NCI-H1048 (cell line): ENCODE data around the gene TEX53.

Experiments used
- DNase-seq: peaks from one replicate; lab custom pipeline; 2025; lab: John Stamatoyannopoulos, UW

Gene TEX53

DNA sequence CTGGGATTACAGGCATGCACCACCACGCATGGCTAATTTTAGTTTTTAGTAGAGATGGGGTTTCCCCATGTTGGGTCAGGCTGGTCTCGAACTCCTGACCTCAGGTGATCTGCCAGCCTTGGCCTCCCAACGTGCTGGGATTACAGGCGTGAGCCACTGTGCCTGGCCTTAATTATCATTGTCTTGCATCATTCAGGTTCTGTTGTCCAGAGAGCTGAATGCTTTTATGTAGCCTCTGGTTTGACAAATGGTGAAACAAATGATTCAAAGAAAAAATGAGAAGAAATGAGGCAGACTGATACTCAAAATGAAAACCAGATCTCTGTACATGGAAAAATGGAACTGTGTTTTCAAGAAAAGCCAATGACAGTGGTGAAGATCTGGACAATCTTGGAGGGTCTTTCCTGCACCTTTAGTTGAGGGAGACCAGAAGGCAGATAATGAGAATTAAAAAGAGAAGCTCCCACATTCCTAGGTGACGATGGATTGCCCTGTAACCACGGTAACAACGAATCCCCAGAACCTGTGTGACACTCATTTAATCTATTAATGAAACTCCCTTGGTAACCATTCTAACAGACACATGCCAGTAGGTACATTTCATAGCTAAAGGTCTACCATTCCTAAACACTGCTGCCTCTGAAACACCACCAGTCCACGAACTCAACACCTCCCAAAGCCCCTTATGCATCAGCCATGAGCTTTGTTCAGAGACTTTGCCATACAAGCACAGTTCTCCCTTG is 22.8 kb upstream of the TEX53 start:
- DNase-seq: no peak

GRCh38 chr9:114678795-114679194 is 21.2 kb upstream of the TEX53 start:
- DNase-seq: no peak

GRCh38 chr9:114678130-114678529 is 20.5 kb upstream of the TEX53 start:
- no peak for DNase-seq

- peak; percentile 4 for DNase-seq
These were observed 19.8 kb upstream of the TEX53 start for GRCh38 chr9:114677418-114677817.

DNA sequence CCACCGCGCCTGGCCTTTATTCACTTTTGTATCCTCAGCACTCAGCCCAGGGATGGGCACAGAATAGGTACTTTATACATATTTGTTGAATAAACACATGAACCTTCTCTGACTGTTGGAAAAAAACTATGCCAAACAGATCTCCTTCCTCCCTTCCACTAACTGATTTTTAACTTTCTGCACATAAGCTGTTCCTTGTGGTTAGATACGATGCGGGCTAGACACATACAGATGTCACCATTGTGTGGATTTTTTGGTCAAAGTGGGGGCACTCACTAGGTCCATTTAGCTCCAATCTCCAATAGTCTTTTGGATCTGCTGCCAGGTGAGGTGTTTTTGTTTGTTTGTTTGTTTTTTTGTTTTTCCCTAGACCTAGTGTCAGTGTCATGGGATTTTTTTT is 19.3 kb upstream of the TEX53 start:
- DNase-seq: no peak

DNA sequence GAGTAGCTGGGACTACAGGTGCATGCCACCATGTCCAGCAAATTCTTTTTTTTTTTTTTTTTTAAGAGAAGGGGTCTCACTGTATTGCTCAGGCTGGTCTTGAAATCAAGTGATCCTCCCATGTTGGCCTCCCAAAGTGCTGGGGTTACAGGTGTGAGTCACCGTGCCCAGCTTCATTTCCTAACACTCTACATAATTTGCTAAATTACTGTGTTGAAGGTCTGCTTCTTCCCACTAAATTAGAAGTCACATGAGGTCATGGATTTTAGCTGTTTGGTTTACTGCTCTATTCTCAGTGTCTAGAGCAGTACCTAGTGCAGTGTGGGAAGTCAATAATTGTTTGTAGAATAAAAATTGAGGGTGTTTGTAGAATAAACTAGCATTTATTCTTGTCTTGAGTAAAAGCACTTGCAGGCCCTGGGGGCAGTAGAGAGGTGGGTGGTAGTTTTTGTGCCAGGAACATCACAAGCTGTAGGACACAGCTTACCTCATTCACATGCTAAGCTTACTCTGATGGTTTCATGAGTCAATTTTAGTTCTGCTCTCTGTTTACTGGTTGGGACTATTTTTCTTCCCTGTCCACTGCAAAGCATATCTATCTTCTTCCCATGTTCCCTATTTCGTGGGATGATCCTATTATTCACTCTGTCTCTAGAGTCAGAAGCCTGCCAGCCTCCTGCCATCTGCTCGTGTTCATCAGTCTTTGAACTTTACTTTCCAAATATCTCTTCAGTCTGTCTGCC is 17.4 kb upstream of the TEX53 start:
- DNase-seq: no peak

- DNase-seq: no peak
These were observed 16.6 kb upstream of the TEX53 start for GRCh38 chr9:114674076-114674797.

GRCh38 chr9:114671605-114672004 is 14.0 kb upstream of the TEX53 start:
- no peak for DNase-seq

DNA sequence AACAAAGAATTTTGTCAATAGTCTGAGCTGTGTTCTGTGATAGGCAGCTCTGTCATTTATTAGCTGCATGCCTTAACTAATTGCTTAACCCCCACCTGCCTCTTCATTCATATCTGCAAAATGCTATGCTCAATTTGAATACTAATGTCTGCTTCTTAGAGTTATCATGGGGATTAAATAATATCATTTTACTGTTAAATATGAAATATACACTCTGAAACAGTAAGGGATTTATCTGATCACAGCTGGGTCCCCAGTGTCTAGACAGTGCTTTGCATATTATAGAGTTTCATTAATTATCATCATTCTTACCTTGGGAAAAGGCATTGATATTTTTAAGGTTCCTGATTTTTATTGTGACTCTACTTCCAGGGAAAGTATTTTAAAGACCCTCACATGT is 12.4 kb upstream of the TEX53 start:
- peak; percentile 0 for DNase-seq

DNA sequence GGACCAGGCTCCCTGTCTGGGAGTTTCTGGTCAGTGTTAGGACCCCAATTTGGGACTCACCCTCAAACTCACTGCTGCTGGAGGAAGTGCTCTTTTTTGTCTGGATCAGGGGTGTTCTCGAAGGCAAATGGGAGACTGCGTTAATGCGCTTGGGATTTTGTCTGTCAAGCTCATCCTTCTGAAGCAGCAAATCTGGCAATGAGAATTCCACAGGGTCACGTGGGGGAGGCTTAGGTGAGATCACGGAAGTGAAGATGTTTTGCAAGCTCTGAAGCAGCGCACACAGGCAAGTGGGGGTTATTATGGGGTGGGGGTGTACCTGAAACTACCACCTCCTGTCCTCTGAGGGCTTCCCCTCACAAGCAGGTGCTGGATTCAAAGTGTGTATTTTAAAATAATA is 10.5 kb upstream of the TEX53 start:
- DNase-seq: no peak

DNA sequence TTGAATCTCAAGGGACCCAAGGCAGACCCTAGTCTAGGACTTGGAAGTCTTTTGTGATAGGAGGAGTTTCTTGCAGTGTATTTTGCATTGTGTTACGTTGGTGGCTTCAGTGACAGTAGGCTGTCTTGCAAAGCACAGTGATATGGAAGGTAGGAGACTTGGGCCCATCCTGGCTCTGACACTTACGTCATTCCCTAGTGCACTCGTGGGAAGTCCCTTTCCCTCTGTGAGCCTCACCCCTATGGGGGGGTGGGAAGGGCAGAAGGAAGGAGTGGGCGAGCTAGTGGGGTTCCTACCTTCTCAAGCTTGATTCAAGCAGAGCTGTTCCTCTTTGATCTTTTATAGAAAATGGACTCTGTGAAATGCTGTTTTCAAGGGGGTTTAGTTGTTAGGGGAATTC is 9.2 kb upstream of the TEX53 start:
- no peak for DNase-seq

- DNase-seq: no peak
These were observed 8.8 kb upstream of the TEX53 start for GRCh38 chr9:114666401-114666800.

DNA sequence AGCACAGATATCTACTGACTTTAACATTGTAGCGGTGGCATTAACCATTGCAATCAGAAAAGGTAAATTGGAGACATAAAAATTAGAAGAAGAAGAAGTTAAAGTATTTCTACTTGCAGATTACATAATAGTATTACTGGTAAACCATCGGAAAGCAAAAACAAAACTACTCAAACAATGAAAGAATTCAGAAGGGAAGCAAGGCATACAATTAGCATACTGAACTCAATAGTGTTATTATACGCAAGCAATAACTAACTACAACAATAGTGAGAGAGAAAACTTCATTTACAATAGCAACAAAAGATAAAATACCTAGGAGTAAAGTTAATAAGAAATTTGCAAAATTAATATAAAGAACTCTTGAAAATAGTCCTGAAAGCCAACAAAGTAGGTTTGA is 6.6 kb upstream of the TEX53 start:
- no peak for DNase-seq

DNA sequence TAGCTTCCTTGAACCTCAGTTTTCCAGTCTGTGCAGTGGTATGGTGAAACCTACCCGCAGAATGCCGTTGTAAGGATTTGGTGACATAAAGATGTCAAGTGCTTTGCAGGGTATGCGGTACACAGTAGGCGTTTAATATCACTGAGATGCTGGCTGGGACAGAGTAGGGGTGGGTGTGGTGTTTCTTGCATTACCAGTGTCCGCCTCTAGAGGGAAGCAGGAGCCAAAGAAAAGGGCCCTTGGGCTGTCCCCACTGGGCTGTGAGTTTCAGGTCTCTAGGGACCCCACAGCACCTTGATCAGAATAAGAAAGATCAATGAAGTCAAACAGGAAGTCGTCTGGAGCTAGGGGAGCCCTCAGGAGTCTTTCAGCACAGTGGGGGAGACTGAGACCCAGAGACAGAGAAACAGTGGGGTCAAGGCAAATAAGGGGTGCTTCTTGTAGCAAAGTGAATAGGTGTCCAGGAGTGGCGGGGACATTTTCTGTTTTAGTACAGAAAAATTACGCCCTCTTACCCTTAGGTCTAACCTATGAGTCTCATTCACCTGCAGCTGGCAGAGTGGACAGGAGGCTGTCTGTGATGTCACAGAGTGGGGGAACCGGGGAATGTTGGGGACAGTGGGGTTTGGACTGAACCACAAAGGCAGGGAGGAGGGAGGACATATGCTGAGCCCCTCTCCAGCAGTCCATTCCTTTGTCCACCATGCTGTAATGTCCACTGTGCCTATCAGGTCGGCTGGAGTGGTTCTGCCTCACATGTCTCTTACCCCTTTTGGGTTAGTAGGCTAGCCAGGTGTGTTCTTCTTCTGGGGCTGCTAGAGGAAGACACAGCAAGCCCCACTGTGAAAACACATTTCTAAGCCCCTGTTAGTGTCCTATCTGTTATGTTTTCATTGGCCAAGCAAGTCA is 4.7 kb upstream of the TEX53 start:
- DNase-seq: peak; percentile 7

DNA sequence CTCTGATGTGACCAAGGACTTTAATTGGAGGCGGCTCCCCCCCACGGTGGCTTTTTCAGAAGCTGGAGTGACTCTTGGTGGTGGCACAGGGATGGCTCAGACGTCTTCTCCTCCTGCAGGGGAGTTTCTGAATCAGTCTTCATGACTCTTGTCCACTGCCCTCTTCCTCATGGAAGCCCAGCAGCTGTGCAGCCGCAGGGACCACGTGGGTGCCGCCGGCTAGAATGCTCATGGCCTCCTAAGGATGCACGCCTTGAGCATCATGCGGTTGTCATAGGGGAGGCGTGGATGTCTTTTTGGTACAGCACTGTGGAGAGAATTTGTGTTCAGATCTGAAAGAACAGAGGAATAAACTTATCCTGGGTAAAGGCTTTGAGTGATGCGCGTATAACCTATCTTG is 1.3 kb downstream of the TEX53 start:
- DNase-seq: no peak

GRCh38 chr9:114655689-114656088 is 1.9 kb downstream of the TEX53 start:
- DNase-seq: no peak

GRCh38 chr9:114653556-114654159 is 3.9 kb downstream of the TEX53 start:
- peak; percentile 31 for DNase-seq

- DNase-seq: no peak
These were observed 4.6 kb downstream of the TEX53 start for GRCh38 chr9:114652776-114653555.

GRCh38 chr9:114643896-114644295 is 13.7 kb downstream of the TEX53 start:
- DNase-seq: no peak

DNA sequence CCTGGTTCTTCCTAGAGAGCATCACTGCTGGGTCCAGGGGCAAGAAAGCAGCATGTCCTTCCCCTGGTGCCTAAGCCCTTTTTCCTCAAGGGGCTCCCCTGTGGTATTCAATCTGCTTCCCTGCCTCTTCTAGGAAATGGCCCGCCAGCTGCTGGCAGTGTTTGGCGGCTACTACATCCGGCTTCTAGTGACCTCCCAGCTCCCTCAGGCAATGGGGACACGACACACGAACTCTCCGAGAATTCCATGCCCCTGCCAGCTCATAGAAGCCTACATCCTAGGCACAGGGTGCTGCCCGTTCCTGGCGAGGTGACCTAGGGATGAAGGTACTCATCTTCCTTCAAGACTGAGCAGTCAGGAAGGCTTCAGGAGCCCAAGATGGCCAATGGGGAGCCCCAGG is 14.6 kb downstream of the TEX53 start:
- DNase-seq: no peak

DNA sequence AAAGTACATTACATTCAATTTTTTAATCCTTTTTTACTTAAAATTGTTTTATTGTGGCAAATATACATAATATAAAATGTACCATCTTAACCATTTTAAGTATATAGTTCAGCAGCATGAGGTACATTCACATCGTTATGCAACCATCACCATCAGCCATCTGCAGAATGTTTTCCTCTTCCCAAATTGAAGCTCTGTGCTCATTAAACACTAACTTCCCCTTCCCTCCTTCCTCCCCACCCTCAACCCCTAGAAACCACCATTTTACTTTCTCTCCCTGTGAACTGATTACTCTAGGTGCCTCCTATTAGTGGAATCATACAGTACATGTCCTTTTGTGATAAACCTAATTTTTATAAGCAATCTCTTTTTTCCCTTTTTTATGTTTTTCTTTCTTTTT is 15.6 kb downstream of the TEX53 start:
- DNase-seq: no peak
